ENCODE results near the gene WASHC2C.
"Not testable (repeated sequence)": the region's sequence is repeated elsewhere in the genome, so short reads cannot be mapped to it uniquely, and the experiment has no call there.

DNA sequence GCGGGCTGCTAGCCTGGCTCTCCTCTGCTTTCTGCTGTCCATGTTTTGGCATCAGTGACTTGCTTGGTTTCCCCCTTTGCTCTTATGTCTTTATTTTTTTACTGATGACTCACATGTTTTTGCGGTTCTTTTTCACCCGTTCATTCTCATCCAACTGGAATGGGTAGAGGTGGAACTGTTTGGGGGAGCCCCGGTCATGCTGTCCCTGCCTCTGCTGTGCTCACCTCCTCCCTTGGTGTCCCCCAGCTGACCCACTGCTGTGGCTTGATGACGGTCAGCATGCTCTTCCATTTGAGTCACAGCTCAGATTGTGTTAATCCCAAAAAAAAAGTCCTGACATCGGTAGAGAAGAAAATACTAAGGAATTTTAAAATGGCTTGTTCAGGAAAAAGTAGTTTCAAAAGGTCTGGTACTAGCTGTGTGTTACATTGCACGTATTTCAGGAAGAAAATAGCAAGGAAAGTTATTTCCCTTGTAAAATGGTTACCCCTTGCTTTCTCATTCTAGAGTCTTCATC is 27.0 kb downstream of the WASHC2C start:
- TF ChIP-seq, protein P1, sequence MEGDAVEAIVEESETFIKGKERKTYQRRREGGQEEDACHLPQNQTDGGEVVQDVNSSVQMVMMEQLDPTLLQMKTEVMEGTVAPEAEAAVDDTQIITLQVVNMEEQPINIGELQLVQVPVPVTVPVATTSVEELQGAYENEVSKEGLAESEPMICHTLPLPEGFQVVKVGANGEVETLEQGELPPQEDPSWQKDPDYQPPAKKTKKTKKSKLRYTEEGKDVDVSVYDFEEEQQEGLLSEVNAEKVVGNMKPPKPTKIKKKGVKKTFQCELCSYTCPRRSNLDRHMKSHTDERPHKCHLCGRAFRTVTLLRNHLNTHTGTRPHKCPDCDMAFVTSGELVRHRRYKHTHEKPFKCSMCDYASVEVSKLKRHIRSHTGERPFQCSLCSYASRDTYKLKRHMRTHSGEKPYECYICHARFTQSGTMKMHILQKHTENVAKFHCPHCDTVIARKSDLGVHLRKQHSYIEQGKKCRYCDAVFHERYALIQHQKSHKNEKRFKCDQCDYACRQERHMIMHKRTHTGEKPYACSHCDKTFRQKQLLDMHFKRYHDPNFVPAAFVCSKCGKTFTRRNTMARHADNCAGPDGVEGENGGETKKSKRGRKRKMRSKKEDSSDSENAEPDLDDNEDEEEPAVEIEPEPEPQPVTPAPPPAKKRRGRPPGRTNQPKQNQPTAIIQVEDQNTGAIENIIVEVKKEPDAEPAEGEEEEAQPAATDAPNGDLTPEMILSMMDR (IDR thresholded peaks at IDR 0.05): not testable (repeated sequence)
- not testable (repeated sequence) for TF ChIP-seq SIN3A (IDR thresholded peaks at IDR 0.05; ENCODE audit: borderline replicate concordance, insufficient read depth, low read depth, low read length); POLR2AphosphoS5 (IDR thresholded peaks at IDR 0.05; ENCODE audit: low read depth, low read length)
- TF ChIP-seq, protein P2, sequence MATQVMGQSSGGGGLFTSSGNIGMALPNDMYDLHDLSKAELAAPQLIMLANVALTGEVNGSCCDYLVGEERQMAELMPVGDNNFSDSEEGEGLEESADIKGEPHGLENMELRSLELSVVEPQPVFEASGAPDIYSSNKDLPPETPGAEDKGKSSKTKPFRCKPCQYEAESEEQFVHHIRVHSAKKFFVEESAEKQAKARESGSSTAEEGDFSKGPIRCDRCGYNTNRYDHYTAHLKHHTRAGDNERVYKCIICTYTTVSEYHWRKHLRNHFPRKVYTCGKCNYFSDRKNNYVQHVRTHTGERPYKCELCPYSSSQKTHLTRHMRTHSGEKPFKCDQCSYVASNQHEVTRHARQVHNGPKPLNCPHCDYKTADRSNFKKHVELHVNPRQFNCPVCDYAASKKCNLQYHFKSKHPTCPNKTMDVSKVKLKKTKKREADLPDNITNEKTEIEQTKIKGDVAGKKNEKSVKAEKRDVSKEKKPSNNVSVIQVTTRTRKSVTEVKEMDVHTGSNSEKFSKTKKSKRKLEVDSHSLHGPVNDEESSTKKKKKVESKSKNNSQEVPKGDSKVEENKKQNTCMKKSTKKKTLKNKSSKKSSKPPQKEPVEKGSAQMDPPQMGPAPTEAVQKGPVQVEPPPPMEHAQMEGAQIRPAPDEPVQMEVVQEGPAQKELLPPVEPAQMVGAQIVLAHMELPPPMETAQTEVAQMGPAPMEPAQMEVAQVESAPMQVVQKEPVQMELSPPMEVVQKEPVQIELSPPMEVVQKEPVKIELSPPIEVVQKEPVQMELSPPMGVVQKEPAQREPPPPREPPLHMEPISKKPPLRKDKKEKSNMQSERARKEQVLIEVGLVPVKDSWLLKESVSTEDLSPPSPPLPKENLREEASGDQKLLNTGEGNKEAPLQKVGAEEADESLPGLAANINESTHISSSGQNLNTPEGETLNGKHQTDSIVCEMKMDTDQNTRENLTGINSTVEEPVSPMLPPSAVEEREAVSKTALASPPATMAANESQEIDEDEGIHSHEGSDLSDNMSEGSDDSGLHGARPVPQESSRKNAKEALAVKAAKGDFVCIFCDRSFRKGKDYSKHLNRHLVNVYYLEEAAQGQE (IDR thresholded peaks at IDR 0.05; ENCODE audit: insufficient read depth in 1 of 2, low read depth in 2 of 2, low read length in 1 of 2): not testable (repeated sequence)
